ENCODE measurements around the gene ADAMTS19. TPM values are rescaled to one million over a fixed set of nuclear protein-coding genes. Genes with fewer than 3 reads are reported as not detected.

Gene ADAMTS19
- total RNA-seq, 1 experiment from 2014 or later = 2.5 TPM

DNA sequence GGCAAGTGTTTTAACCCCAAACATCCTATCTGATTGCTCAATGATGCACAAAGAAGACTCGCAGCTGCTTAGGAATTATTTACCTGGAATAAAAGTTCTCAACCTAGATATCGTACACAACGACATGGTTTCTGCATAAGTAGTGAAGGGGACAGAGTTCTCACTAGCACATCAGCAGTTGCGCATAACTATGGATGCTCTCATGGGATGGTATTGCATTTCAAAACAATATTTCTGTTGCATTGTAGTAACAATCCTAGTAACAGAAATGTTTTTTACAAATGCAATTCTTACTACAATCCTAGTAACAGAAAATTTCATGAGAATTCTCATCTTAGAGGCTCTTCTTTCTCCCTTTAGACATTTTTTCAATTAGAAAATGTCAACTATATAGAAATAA lies 193.3 kb downstream of the ADAMTS19 start:
- Histone ChIP-seq H3K9me2 (replicated peaks; ENCODE audit: insufficient read depth, low read length) (no peaks in the 10 kb centered on the region), H3K9ac (ENCODE audit: low read length) (no peak overlapping the region), H3K27me3 (ENCODE audit: low read length) (no peaks in the 10 kb centered on the region), H3K9me3 (ENCODE audit: low read length) (no peaks in the 10 kb centered on the region), H3K4me1 (ENCODE audit: low read length) (no peaks in the 10 kb centered on the region), H3K27ac (ENCODE audit: low read length) (no peak overlapping the region), H3K36me3 (ENCODE audit: insufficient read depth, low read length) (no peaks in the 10 kb centered on the region), H4K20me1 (ENCODE audit: insufficient read depth, low read depth, low read length) (no peaks in the 10 kb centered on the region), H3K79me2 (ENCODE audit: low read length) (no peaks in the 10 kb centered on the region), H3K4me2 (ENCODE audit: low read depth, low read length, poor library complexity, severe bottlenecking) (no peak overlapping the region), H2AFZ (ENCODE audit: low read length) (no peak overlapping the region), H3K4me3 (ENCODE audit: low read length) (no peak overlapping the region)
- no peak for DNase-seq

- Histone ChIP-seq H4K20me1 (ENCODE audit: insufficient read depth, low read depth, low read length) (no peaks in the 10 kb centered on the region), H3K27me3 (ENCODE audit: low read length) (no peaks in the 10 kb centered on the region), H3K27ac (ENCODE audit: low read length) (no peak overlapping the region), H3K36me3 (ENCODE audit: insufficient read depth, low read length) (no peaks in the 10 kb centered on the region), H3K4me3 (ENCODE audit: low read length) (no peak overlapping the region), H3K9me3 (ENCODE audit: low read length) (no peaks in the 10 kb centered on the region), H3K9ac (ENCODE audit: low read length) (no peak overlapping the region), H3K9me2 (replicated peaks; ENCODE audit: insufficient read depth, low read length) (no peaks in the 10 kb centered on the region), H3K4me2 (ENCODE audit: low read depth, low read length, poor library complexity, severe bottlenecking) (no peak overlapping the region), H3K79me2 (ENCODE audit: low read length) (no peaks in the 10 kb centered on the region), H2AFZ (ENCODE audit: low read length) (no peak overlapping the region), H3K4me1 (ENCODE audit: low read length) (no peaks in the 10 kb centered on the region)
- DNase-seq = no peak
Observed at GRCh38 chr5:129656952-129657351, 196.9 kb downstream of the ADAMTS19 start.

- no peak for DNase-seq
- H3K27me3 ChIP-seq (ENCODE audit: low read length) = no peaks in the 10 kb centered on the region
- no peak overlapping the region for H3K4me2 ChIP-seq (ENCODE audit: low read depth, low read length, poor library complexity, severe bottlenecking)
- no peak overlapping the region for H3K4me3 ChIP-seq (ENCODE audit: low read length)
- no peaks in the 10 kb centered on the region for H3K36me3 ChIP-seq (ENCODE audit: insufficient read depth, low read length)
- H3K9ac ChIP-seq (ENCODE audit: low read length) = no peak overlapping the region
- H4K20me1 ChIP-seq (ENCODE audit: insufficient read depth, low read depth, low read length) = no peaks in the 10 kb centered on the region
- no peaks in the 10 kb centered on the region for H3K9me2 ChIP-seq (replicated peaks; ENCODE audit: insufficient read depth, low read length)
- H3K9me3 ChIP-seq (ENCODE audit: low read length) = no peaks in the 10 kb centered on the region
- H2AFZ ChIP-seq (ENCODE audit: low read length) = no peak overlapping the region
- H3K79me2 ChIP-seq (ENCODE audit: low read length) = no peaks in the 10 kb centered on the region
- H3K4me1 ChIP-seq (ENCODE audit: low read length) = no peaks in the 10 kb centered on the region
- no peak overlapping the region for H3K27ac ChIP-seq (ENCODE audit: low read length)
Observed at GRCh38 chr5:129658801-129659200, 198.7 kb downstream of the ADAMTS19 start.

DNA sequence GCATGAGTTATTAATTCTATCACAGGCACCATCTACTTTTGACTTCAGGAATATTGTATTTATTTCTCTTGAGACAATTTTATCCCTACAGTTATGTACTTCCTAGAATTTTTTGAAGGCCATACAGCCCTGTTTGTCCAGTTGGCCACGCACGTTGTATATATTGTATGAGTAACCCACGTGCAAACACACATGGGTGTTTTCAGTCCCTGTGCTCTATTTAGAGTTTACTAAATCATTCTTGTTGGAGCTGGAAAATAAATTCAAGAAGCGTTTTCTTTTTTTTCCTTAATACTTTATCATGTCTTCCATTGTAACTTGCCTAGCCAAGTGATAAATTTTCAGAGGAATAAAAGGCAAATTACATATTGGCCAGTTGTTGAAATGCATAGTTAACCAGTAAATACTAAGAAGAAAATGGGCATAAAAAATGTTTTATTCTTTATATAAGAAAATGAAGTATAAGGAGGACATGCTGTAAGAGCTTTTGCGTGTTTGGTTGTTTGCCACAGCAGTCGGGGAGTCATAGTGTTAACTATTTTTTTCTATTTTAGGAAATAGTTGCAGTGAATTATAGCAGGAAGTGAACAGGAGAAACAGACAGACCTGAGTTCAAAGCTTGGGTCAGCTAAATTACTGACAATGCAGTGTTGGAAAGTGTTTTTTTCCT lies 201.4 kb downstream of the ADAMTS19 start:
- Histone ChIP-seq H3K9me3 (ENCODE audit: low read length) (no peaks in the 10 kb centered on the region), H3K4me1 (ENCODE audit: low read length) (no peaks in the 10 kb centered on the region), H3K4me3 (ENCODE audit: low read length) (no peak overlapping the region), H2AFZ (ENCODE audit: low read length) (no peak overlapping the region), H3K4me2 (ENCODE audit: low read depth, low read length, poor library complexity, severe bottlenecking) (no peak overlapping the region), H3K9me2 (replicated peaks; ENCODE audit: insufficient read depth, low read length) (no peaks in the 10 kb centered on the region), H3K27me3 (ENCODE audit: low read length) (no peaks in the 10 kb centered on the region), H3K27ac (ENCODE audit: low read length) (no peak overlapping the region), H3K36me3 (ENCODE audit: insufficient read depth, low read length) (no peaks in the 10 kb centered on the region), H3K79me2 (ENCODE audit: low read length) (no peaks in the 10 kb centered on the region), H3K9ac (ENCODE audit: low read length) (no peak overlapping the region), H4K20me1 (ENCODE audit: insufficient read depth, low read depth, low read length) (no peaks in the 10 kb centered on the region)
- no peak for DNase-seq

DNA sequence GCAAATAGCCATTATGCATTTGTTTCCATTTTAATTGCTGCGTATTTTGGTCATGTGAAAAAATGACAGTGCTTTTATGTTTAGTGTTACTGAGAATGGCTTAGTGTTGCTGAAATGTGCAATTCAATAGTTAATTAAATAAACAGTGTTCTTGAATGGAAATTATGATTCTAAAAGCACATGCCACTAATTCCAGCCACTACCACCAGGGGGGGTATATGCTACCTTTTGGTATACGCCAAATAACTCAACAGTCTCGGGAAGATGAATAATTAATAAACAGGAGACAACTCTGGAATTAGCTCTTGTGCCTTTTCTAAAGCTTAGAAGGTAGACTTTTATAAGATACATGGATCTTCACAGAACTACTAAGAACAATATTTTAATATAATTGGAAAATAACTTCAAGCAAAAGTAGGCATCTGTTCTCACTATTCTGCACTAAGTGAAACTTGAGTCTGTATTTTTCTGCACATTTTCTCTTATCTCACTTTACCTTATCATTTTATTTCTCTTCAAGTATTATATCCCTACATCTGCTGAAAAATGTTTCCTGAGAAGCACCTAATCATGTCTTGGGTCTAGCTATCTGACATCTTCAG lies 204.3 kb downstream of the ADAMTS19 start:
- H2AFZ ChIP-seq (ENCODE audit: low read length) = no peak overlapping the region
- no peaks in the 10 kb centered on the region for H3K36me3 ChIP-seq (ENCODE audit: insufficient read depth, low read length)
- H3K79me2 ChIP-seq (ENCODE audit: low read length) = no peaks in the 10 kb centered on the region
- H3K27me3 ChIP-seq (ENCODE audit: low read length) = no peaks in the 10 kb centered on the region
- H3K4me1 ChIP-seq (ENCODE audit: low read length) = no peaks in the 10 kb centered on the region
- H3K4me2 ChIP-seq (ENCODE audit: low read depth, low read length, poor library complexity, severe bottlenecking) = no peak overlapping the region
- H3K9ac ChIP-seq (ENCODE audit: low read length) = no peak overlapping the region
- no peak overlapping the region for H3K4me3 ChIP-seq (ENCODE audit: low read length)
- H4K20me1 ChIP-seq (ENCODE audit: insufficient read depth, low read depth, low read length) = no peaks in the 10 kb centered on the region
- H3K9me3 ChIP-seq (ENCODE audit: low read length) = no peaks in the 10 kb centered on the region
- no peaks in the 10 kb centered on the region for H3K9me2 ChIP-seq (replicated peaks; ENCODE audit: insufficient read depth, low read length)
- no peak overlapping the region for H3K27ac ChIP-seq (ENCODE audit: low read length)
- peak; percentile 84 for DNase-seq

DNA sequence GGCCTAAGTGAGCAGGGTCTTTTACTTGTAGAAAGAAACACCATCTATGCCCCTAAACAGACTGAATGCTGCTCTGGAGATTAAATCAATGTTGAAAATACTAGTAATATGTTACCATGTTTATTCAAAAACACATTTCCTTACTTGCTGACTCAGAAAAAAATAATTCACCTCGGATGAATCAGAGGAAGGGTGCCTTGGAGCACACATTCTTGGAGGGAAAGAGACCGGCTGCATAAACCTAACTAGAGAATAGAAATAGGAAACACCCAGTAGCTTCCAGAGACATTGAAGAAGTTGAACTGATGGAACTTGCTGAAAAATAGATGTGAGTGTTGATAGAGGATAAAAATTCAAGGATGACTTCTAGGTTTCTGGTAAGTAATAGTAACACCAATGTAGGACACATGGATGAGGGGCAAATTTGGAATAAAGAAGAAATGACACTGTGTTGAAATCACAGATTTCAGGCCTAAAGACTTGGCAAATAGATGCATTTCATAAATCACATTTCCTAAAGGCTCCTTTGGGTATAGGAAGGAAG lies 210.9 kb downstream of the ADAMTS19 start:
- Histone ChIP-seq H3K36me3 (ENCODE audit: insufficient read depth, low read length) (no peaks in the 10 kb centered on the region), H3K9me2 (replicated peaks; ENCODE audit: insufficient read depth, low read length) (no peaks in the 10 kb centered on the region), H3K9me3 (ENCODE audit: low read length) (no peaks in the 10 kb centered on the region), H3K4me1 (ENCODE audit: low read length) (no peaks in the 10 kb centered on the region), H3K4me3 (ENCODE audit: low read length) (no peak overlapping the region), H3K9ac (ENCODE audit: low read length) (no peak overlapping the region), H3K27me3 (ENCODE audit: low read length) (no peaks in the 10 kb centered on the region), H2AFZ (ENCODE audit: low read length) (no peak overlapping the region), H3K79me2 (ENCODE audit: low read length) (no peaks in the 10 kb centered on the region), H4K20me1 (ENCODE audit: insufficient read depth, low read depth, low read length) (no peaks in the 10 kb centered on the region), H3K4me2 (ENCODE audit: low read depth, low read length, poor library complexity, severe bottlenecking) (no peak overlapping the region), H3K27ac (ENCODE audit: low read length) (no peak overlapping the region)
- DNase-seq = no peak

- Histone ChIP-seq H3K79me2 (ENCODE audit: low read length) (no peaks in the 10 kb centered on the region), H3K4me2 (ENCODE audit: low read depth, low read length, poor library complexity, severe bottlenecking) (no peak overlapping the region), H3K9ac (ENCODE audit: low read length) (no peak overlapping the region), H4K20me1 (ENCODE audit: insufficient read depth, low read depth, low read length) (no peaks in the 10 kb centered on the region), H2AFZ (ENCODE audit: low read length) (no peak overlapping the region), H3K27ac (ENCODE audit: low read length) (no peak overlapping the region), H3K36me3 (ENCODE audit: insufficient read depth, low read length) (no peaks in the 10 kb centered on the region), H3K4me3 (ENCODE audit: low read length) (no peak overlapping the region), H3K27me3 (ENCODE audit: low read length) (no peaks in the 10 kb centered on the region), H3K9me2 (replicated peaks; ENCODE audit: insufficient read depth, low read length) (no peaks in the 10 kb centered on the region), H3K4me1 (ENCODE audit: low read length) (no peaks in the 10 kb centered on the region), H3K9me3 (ENCODE audit: low read length) (no peaks in the 10 kb centered on the region)
- no peak for DNase-seq
Observed at GRCh38 chr5:129672006-129672405, 211.9 kb downstream of the ADAMTS19 start.

GRCh38 chr5:129679671-129680070 lies 219.6 kb downstream of the ADAMTS19 start:
- H3K4me1 ChIP-seq (ENCODE audit: low read length) = no peaks in the 10 kb centered on the region
- no peak overlapping the region for H3K27ac ChIP-seq (ENCODE audit: low read length)
- no peak overlapping the region for H3K4me3 ChIP-seq (ENCODE audit: low read length)
- H3K9me2 ChIP-seq (replicated peaks; ENCODE audit: insufficient read depth, low read length) = no peaks in the 10 kb centered on the region
- H3K36me3 ChIP-seq (ENCODE audit: insufficient read depth, low read length) = no peaks in the 10 kb centered on the region
- H3K79me2 ChIP-seq (ENCODE audit: low read length) = no peaks in the 10 kb centered on the region
- DNase-seq = no peak
- no peak overlapping the region for H3K9ac ChIP-seq (ENCODE audit: low read length)
- no peak overlapping the region for H3K4me2 ChIP-seq (ENCODE audit: low read depth, low read length, poor library complexity, severe bottlenecking)
- H3K27me3 ChIP-seq (ENCODE audit: low read length) = no peaks in the 10 kb centered on the region
- no peak overlapping the region for H2AFZ ChIP-seq (ENCODE audit: low read length)
- H4K20me1 ChIP-seq (ENCODE audit: insufficient read depth, low read depth, low read length) = no peaks in the 10 kb centered on the region
- no peaks in the 10 kb centered on the region for H3K9me3 ChIP-seq (ENCODE audit: low read length)

Measured in Karpas-422 (cell line).